Ascending aorta (tissue), 2 donors: ENCODE measurements around the gene PACRG. TPM values are rescaled to one million over a fixed set of nuclear protein-coding genes. Genes with fewer than 3 reads are reported as not detected.
A peak's percentile ranks its signal among the peaks of the same experiment; 100 is the strongest.

Experiments
- DNase-seq, 2 donors: peaks; one replicate each; pipeline ENCODE4 v3.0.0-alpha.2; 2019; ENCODE audit warnings: low spot score in 2 of 2
- H3K27ac ChIP-seq, 2 donors: fragments of 200-600 bp; sonication (generic); one replicate each; pipeline ENCODE4 v1.5.1; 2016 to 2017; ENCODE audit warnings: mild to moderate bottlenecking in 1 of 2
- H3K27me3 ChIP-seq: fragments of 200-600 bp; sonication (generic); one replicate; pipeline ENCODE4 v1.5.1; 2017
- H3K36me3 ChIP-seq, 2 donors: fragments of 200-600 bp; sonication (generic); one replicate each; pipeline ENCODE4 v1.5.1; 2016
- H3K4me1 ChIP-seq, 2 donors: fragments of 200-600 bp; sonication (generic); one replicate each; pipeline ENCODE4 v1.5.1; 2016 to 2017; ENCODE audit warnings: mild to moderate bottlenecking in 1 of 2
- H3K4me3 ChIP-seq, 2 donors: fragments of 200-600 bp; sonication (generic); one replicate each; pipeline ENCODE4 v1.5.1; 2016 to 2017; ENCODE audit warnings: mild to moderate bottlenecking in 1 of 2
- H3K9me3 ChIP-seq, 2 donors: fragments of 200-600 bp; sonication (generic); one replicate each; pipeline ENCODE4 v1.5.1; 2016
- intact Hi-C: fragments of 100-400 bp; cut with DNase I; formaldehyde crosslinking; loops from one replicate; pipeline ENCODE4 v1.15.1; 2023
- total RNA-seq: library from RNA; depleted of rRNA; stranded (reverse); fragments of >200 nt; gene quantifications from one replicate; pipeline ENCODE4 v1.1.0, GENCODE V29; 2016
- TF ChIP-seq, protein P1 (sequence below), 3 experiments: fragments of 200-600 bp in 2 of 3; fragments of 450-650 bp in 1 of 3; sonication (generic) in 2 of 3; IDR thresholded peaks; one replicate each; pipeline ENCODE4 v1.5.1; 2016 to 2019; ENCODE audit warnings: antibody characterized with exemption in 3 of 3, mild to moderate bottlenecking in 1 of 3, moderate library complexity in 1 of 3

Gene PACRG
- total RNA-seq, 1 donor from 2014 or later: not detected

- H3K27ac ChIP-seq: no peak overlapping the region
- H3K9me3 ChIP-seq: no peaks in the 10 kb centered on the region
- H3K4me1 ChIP-seq: peaks cover 0 to 3% of the 10 kb centered on the region in 2 donors
- intact Hi-C loops: no loop called here
- TF ChIP-seq, protein P1, sequence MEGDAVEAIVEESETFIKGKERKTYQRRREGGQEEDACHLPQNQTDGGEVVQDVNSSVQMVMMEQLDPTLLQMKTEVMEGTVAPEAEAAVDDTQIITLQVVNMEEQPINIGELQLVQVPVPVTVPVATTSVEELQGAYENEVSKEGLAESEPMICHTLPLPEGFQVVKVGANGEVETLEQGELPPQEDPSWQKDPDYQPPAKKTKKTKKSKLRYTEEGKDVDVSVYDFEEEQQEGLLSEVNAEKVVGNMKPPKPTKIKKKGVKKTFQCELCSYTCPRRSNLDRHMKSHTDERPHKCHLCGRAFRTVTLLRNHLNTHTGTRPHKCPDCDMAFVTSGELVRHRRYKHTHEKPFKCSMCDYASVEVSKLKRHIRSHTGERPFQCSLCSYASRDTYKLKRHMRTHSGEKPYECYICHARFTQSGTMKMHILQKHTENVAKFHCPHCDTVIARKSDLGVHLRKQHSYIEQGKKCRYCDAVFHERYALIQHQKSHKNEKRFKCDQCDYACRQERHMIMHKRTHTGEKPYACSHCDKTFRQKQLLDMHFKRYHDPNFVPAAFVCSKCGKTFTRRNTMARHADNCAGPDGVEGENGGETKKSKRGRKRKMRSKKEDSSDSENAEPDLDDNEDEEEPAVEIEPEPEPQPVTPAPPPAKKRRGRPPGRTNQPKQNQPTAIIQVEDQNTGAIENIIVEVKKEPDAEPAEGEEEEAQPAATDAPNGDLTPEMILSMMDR (IDR thresholded peaks at IDR 0.05): no peak
- H3K27me3 ChIP-seq: no peaks in the 10 kb centered on the region
- no peak for DNase-seq
- no peak overlapping the region for H3K4me3 ChIP-seq
- H3K36me3 ChIP-seq: no peaks in the 10 kb centered on the region
Measured at GRCh38 chr6:163320804-163321203, 593.0 kb downstream of the PACRG start.

DNA sequence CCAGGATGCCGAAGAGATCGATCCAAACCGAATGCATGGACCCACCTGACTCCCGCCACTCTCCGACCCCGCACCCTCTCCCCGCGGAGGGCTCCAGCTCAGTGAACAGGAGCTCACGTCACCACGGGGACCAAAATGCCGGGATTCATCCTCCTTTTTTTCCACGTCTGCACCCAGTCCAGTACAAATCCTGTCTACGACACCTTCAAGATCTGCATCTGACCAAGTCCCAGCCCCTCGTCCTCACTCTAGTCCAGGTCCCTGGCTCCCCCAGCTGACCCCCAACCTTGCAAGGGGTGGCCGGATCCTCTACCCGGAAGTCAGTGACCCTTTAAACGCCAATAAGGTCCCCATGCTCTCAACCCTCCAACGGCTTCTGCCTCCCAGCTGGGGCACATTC lies 593.9 kb downstream of the PACRG start:
- TF ChIP-seq, protein P1 (IDR thresholded peaks at IDR 0.05): no peak
- no peaks in the 10 kb centered on the region for H3K27me3 ChIP-seq
- intact Hi-C loops: no loop called here
- H3K36me3 ChIP-seq: no peaks in the 10 kb centered on the region
- no peak for DNase-seq
- H3K4me1 ChIP-seq: peaks cover 0 to 3% of the 10 kb centered on the region in 2 donors
- H3K27ac ChIP-seq: no peak overlapping the region
- no peak overlapping the region for H3K4me3 ChIP-seq
- H3K9me3 ChIP-seq: no peaks in the 10 kb centered on the region

- TF ChIP-seq, protein P1 (IDR thresholded peaks at IDR 0.05): no peak
- H3K9me3 ChIP-seq: no peaks in the 10 kb centered on the region
- no peaks in the 10 kb centered on the region for H3K36me3 ChIP-seq
- H3K27ac ChIP-seq: no peak overlapping the region
- DNase-seq: peak in 1 of 2 donors; percentile 61
- H3K27me3 ChIP-seq: no peaks in the 10 kb centered on the region
- H3K4me3 ChIP-seq: no peak overlapping the region
- intact Hi-C loops: no loop called here
- H3K4me1 ChIP-seq: peaks cover 0 to 3% of the 10 kb centered on the region in 2 donors
Measured at GRCh38 chr6:163323274-163323673, 595.5 kb downstream of the PACRG start.

GRCh38 chr6:163323705-163324104 lies 595.9 kb downstream of the PACRG start:
- H3K9me3 ChIP-seq: no peaks in the 10 kb centered on the region
- TF ChIP-seq, protein P1 (IDR thresholded peaks at IDR 0.05): no peak
- no peaks in the 10 kb centered on the region for H3K36me3 ChIP-seq
- peaks cover 0 to 3% of the 10 kb centered on the region in 2 donors for H3K4me1 ChIP-seq
- intact Hi-C loops: no loop called here
- H3K27ac ChIP-seq: no peak overlapping the region
- no peak overlapping the region for H3K4me3 ChIP-seq
- DNase-seq: peak in 1 of 2 donors; percentile 39
- no peaks in the 10 kb centered on the region for H3K27me3 ChIP-seq

DNA sequence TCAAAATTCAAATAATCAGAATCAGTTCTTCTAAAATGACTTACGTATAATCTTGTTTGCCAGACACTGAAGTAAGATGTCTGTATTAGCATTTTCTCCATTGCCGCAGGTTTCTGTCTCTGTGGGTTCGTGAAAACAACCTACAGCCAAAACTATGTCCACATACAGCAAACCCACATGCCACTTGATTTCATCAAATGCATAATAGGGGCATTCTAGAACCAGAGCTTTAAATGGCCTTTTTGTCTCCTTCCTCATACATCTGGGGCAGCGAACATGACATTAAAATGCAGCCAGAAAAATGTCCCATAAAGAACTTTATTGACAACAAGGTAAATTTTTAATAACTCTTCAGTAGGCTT lies 596.5 kb downstream of the PACRG start:
- intact Hi-C loops: no loop called here
- no peak for DNase-seq
- Histone ChIP-seq H3K9me3 (no peaks in the 10 kb centered on the region), H3K36me3 (no peaks in the 10 kb centered on the region), H3K4me1 (peaks cover 0 to 3% of the 10 kb centered on the region in 2 donors), H3K27ac (no peak overlapping the region), H3K27me3 (no peaks in the 10 kb centered on the region), H3K4me3 (no peak overlapping the region)
- TF ChIP-seq, protein P1 (IDR thresholded peaks at IDR 0.05): no peak
